Activated CD4-positive, alpha-beta T cell treated with anti-CD3 and anti-CD28 coated beads, Interleukin-2, amount 10 ng/mL, durations not matched to agents 24 days and 14 days (primary cell): ENCODE results near the gene CNTN4. TPM values are rescaled to one million over a fixed set of nuclear protein-coding genes. Genes with fewer than 3 reads are reported as not detected.

ENCODE experiments used
- DNase-seq: peaks from one replicate; pipeline ENCODE4 v3.0.0; 2022
- H3K27ac Mint-ChIP-seq: one replicate; pipeline ENCODE4 v1.8.0; 2022; ENCODE audit warnings: mild to moderate bottlenecking, mixed read lengths
- H3K27me3 Mint-ChIP-seq: one replicate; pipeline ENCODE4 v1.8.0; 2022; ENCODE audit warnings: mixed read lengths
- H3K36me3 Mint-ChIP-seq: one replicate; pipeline ENCODE4 v1.8.0; 2022; ENCODE audit warnings: low read depth, mild to moderate bottlenecking, mixed read lengths
- H3K4me1 Mint-ChIP-seq: one replicate; pipeline ENCODE4 v1.8.0; 2021; ENCODE audit warnings: mixed read lengths
- H3K4me3 Mint-ChIP-seq: one replicate; pipeline ENCODE4 v1.8.0; 2022; ENCODE audit warnings: mild to moderate bottlenecking, moderate library complexity, mixed read lengths
- H3K9me3 Mint-ChIP-seq: one replicate; pipeline ENCODE4 v1.8.0; 2021; ENCODE audit warnings: mixed read lengths
- intact Hi-C: fragments of 100-400 bp; cut with micrococcal nuclease; formaldehyde crosslinking; loops from one replicate; pipeline ENCODE4 v1.15.1; 2023
- total RNA-seq: library from RNA; stranded (reverse); gene quantifications from 2 replicates; pipeline ENCODE4 v1.2.3, GENCODE V29; 2022

CNTN4 gene
- total RNA-seq, 1 donor from 2014 or later, result not detected

- H3K36me3 Mint-ChIP-seq, result no peaks in the 10 kb centered on the region
- H3K27me3 Mint-ChIP-seq, result no peaks in the 10 kb centered on the region
- no peak overlapping the region for H3K27ac Mint-ChIP-seq
- intact Hi-C loops, result no loop called here
- no peaks in the 10 kb centered on the region for H3K9me3 Mint-ChIP-seq
- H3K4me1 Mint-ChIP-seq, result peaks cover 2% of the 10 kb centered on the region
- no peak for DNase-seq
- H3K4me3 Mint-ChIP-seq, result no peak overlapping the region
These were observed 841.4 kb downstream of the CNTN4 start for GRCh38 chr3:2940062-2940461.

GRCh38 chr3:2944628-2945027, 846.0 kb downstream of the CNTN4 start:
- no peak overlapping the region for H3K27ac Mint-ChIP-seq
- no peak overlapping the region for H3K4me3 Mint-ChIP-seq
- no peaks in the 10 kb centered on the region for H3K4me1 Mint-ChIP-seq
- no peak for DNase-seq
- intact Hi-C loops, result no loop called here
- H3K27me3 Mint-ChIP-seq, result no peaks in the 10 kb centered on the region
- no peaks in the 10 kb centered on the region for H3K36me3 Mint-ChIP-seq
- H3K9me3 Mint-ChIP-seq, result no peaks in the 10 kb centered on the region

GRCh38 chr3:2945121-2945520, 846.5 kb downstream of the CNTN4 start:
- intact Hi-C loops, result no loop called here
- no peak overlapping the region for H3K4me3 Mint-ChIP-seq
- DNase-seq, result no peak
- no peak overlapping the region for H3K27ac Mint-ChIP-seq
- no peaks in the 10 kb centered on the region for H3K4me1 Mint-ChIP-seq
- H3K9me3 Mint-ChIP-seq, result no peaks in the 10 kb centered on the region
- no peaks in the 10 kb centered on the region for H3K36me3 Mint-ChIP-seq
- no peaks in the 10 kb centered on the region for H3K27me3 Mint-ChIP-seq

- no peaks in the 10 kb centered on the region for H3K9me3 Mint-ChIP-seq
- no peak overlapping the region for H3K27ac Mint-ChIP-seq
- H3K36me3 Mint-ChIP-seq, result no peaks in the 10 kb centered on the region
- no peak for DNase-seq
- intact Hi-C loops, result no loop called here
- H3K4me1 Mint-ChIP-seq, result no peaks in the 10 kb centered on the region
- no peaks in the 10 kb centered on the region for H3K27me3 Mint-ChIP-seq
- no peak overlapping the region for H3K4me3 Mint-ChIP-seq
These were observed 848.9 kb downstream of the CNTN4 start for GRCh38 chr3:2947536-2947935.

GRCh38 chr3:2948882-2949281, 850.2 kb downstream of the CNTN4 start:
- Mint-ChIP-seq H3K9me3 (no peaks in the 10 kb centered on the region), H3K36me3 (no peaks in the 10 kb centered on the region), H3K4me3 (no peak overlapping the region), H3K27me3 (no peaks in the 10 kb centered on the region), H3K4me1 (no peaks in the 10 kb centered on the region), H3K27ac (no peak overlapping the region)
- intact Hi-C loops, result no loop called here
- no peak for DNase-seq

- DNase-seq, result no peak
- no peaks in the 10 kb centered on the region for H3K27me3 Mint-ChIP-seq
- H3K4me3 Mint-ChIP-seq, result no peak overlapping the region
- no peaks in the 10 kb centered on the region for H3K36me3 Mint-ChIP-seq
- intact Hi-C loops, result no loop called here
- no peak overlapping the region for H3K27ac Mint-ChIP-seq
- no peaks in the 10 kb centered on the region for H3K4me1 Mint-ChIP-seq
- no peaks in the 10 kb centered on the region for H3K9me3 Mint-ChIP-seq
These were observed 851.5 kb downstream of the CNTN4 start for GRCh38 chr3:2950159-2950558.

GRCh38 chr3:2957115-2957514, 858.4 kb downstream of the CNTN4 start:
- Mint-ChIP-seq H3K27me3 (no peaks in the 10 kb centered on the region), H3K4me1 (no peaks in the 10 kb centered on the region), H3K4me3 (no peak overlapping the region), H3K9me3 (no peaks in the 10 kb centered on the region), H3K27ac (no peak overlapping the region), H3K36me3 (no peaks in the 10 kb centered on the region)
- intact Hi-C loops, result no loop called here
- no peak for DNase-seq

GRCh38 chr3:2958551-2958950, 859.9 kb downstream of the CNTN4 start:
- intact Hi-C loops, result no loop called here
- Mint-ChIP-seq H3K4me3 (no peak overlapping the region), H3K36me3 (no peaks in the 10 kb centered on the region), H3K27ac (no peak overlapping the region), H3K4me1 (no peaks in the 10 kb centered on the region), H3K27me3 (no peaks in the 10 kb centered on the region), H3K9me3 (no peaks in the 10 kb centered on the region)
- DNase-seq, result no peak

GRCh38 chr3:2961576-2961975, 862.9 kb downstream of the CNTN4 start:
- Mint-ChIP-seq H3K27me3 (no peaks in the 10 kb centered on the region), H3K27ac (no peak overlapping the region)
- intact Hi-C loops, result no loop called here

GRCh38 chr3:2967871-2968270, 869.2 kb downstream of the CNTN4 start:
- Mint-ChIP-seq H3K4me3 (no peak overlapping the region), H3K36me3 (no peaks in the 10 kb centered on the region)
- intact Hi-C loops, result no loop called here

More at GRCh38 chr3:2961576-2961975, 862.9 kb downstream of the CNTN4 start:
- DNase-seq, result no peak
- Mint-ChIP-seq H3K9me3 (no peaks in the 10 kb centered on the region), H3K4me1 (no peaks in the 10 kb centered on the region), H3K36me3 (no peaks in the 10 kb centered on the region), H3K4me3 (no peak overlapping the region)

GRCh38 chr3:2968475-2968874, 869.8 kb downstream of the CNTN4 start:
- Mint-ChIP-seq H3K27me3 (peaks cover 7% of the 10 kb centered on the region), H3K9me3 (no peaks in the 10 kb centered on the region), H3K4me1 (no peaks in the 10 kb centered on the region), H3K4me3 (no peak overlapping the region), H3K36me3 (no peaks in the 10 kb centered on the region), H3K27ac (no peak overlapping the region)
- intact Hi-C loops, result no loop called here
- DNase-seq, result no peak

More at GRCh38 chr3:2967871-2968270, 869.2 kb downstream of the CNTN4 start:
- Mint-ChIP-seq H3K9me3 (no peaks in the 10 kb centered on the region), H3K4me1 (no peaks in the 10 kb centered on the region), H3K27me3 (peaks cover 7% of the 10 kb centered on the region), H3K27ac (no peak overlapping the region)
- DNase-seq, result no peak

- H3K27me3 Mint-ChIP-seq, result no peaks in the 10 kb centered on the region
- H3K36me3 Mint-ChIP-seq, result no peaks in the 10 kb centered on the region
- H3K9me3 Mint-ChIP-seq, result no peaks in the 10 kb centered on the region
- intact Hi-C loops, result no loop called here
- no peak for DNase-seq
- H3K4me1 Mint-ChIP-seq, result no peaks in the 10 kb centered on the region
- H3K4me3 Mint-ChIP-seq, result no peak overlapping the region
- no peak overlapping the region for H3K27ac Mint-ChIP-seq
These were observed 877.5 kb downstream of the CNTN4 start for GRCh38 chr3:2976212-2976611.

- Mint-ChIP-seq H3K36me3 (no peaks in the 10 kb centered on the region), H3K4me1 (no peaks in the 10 kb centered on the region), H3K27me3 (no peaks in the 10 kb centered on the region), H3K9me3 (no peaks in the 10 kb centered on the region), H3K4me3 (no peak overlapping the region), H3K27ac (no peak overlapping the region)
- no peak for DNase-seq
- intact Hi-C loops, result no loop called here
These were observed 878.1 kb downstream of the CNTN4 start for GRCh38 chr3:2976796-2977195.

- intact Hi-C loops, result no loop called here
- Mint-ChIP-seq H3K4me1 (no peaks in the 10 kb centered on the region), H3K4me3 (no peak overlapping the region), H3K9me3 (no peaks in the 10 kb centered on the region), H3K27ac (no peak overlapping the region), H3K27me3 (no peaks in the 10 kb centered on the region), H3K36me3 (no peaks in the 10 kb centered on the region)
- no peak for DNase-seq
These were observed 880.5 kb downstream of the CNTN4 start for GRCh38 chr3:2978977-2979732.
